ENCODE results near the gene IL17RE. TPM values are rescaled to one million over a fixed set of nuclear protein-coding genes. Genes with fewer than 3 reads are reported as not detected.
"Not testable (repeated sequence)": the region's sequence is repeated elsewhere in the genome, so short reads cannot be mapped to it uniquely, and the experiment has no call there.

Gene IL17RE
- total RNA-seq, 2 donors from 2014 or later: 5.7 to 11.9 TPM

DNA sequence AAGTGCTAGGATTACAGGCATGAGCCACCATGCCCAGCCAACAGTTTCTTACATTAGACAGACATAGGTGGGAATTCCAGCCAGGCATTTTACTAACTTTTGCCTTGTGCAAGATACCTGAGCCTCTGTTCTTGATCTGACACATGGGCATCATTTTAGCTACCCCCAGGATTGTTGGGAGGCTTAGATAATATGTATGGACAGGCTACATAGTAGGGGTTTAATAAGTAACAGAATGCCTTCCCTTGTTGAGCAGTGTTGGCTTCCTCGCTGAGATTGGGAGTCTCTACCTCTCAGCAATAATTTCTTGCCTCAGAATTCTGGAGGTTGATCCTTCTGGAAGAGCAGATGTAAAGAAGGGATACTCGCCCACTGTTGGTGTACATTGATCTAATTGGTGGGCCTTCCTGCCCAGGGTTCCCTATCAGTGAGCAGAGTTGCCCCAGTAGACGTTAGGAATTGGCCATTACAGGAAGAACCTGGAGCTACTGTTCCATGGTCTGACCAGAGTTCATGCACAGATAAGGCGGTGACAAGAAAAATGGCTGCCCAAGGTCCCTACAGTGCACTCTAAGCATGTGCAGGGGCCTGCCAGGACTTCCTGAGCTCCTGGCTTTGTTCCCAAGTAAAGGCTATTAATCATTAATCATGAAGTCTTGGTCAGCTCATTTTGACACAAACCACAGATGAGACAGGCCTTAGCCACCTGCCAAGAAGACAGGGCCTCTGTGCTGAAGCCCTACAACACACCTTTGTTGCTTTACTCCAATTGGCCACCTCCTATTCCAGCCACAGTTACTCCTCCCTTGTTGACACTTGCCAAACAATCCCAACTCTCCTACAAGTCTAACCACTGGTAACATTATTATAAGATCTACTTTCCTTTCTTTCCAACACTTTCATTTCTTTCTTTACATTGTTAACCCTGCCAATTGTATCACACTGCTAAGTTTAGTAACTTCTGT, 5.0 kb upstream of the IL17RE start:
- H3K27ac ChIP-seq: peak overlapping the region in 1 of 2 donors; percentile 23
- H3K27me3 ChIP-seq (replicated peaks; ENCODE audit: insufficient read depth): no peaks in the 10 kb centered on the region
- H3K36me3 ChIP-seq: peaks cover 7% of the 10 kb centered on the region
- no peak for DNase-seq (ENCODE audit: low spot score)
- ATAC-seq (ENCODE audit: insufficient number of reproducible peaks, low FRiP score, low read depth): no peak
- H3K4me3 ChIP-seq: no peak overlapping the region
- no peaks in the 10 kb centered on the region for H3K9me3 ChIP-seq
- peaks cover 5 to 32% of the 10 kb centered on the region in 2 donors for H3K4me1 ChIP-seq (ENCODE audit: control insufficient read depth in 1 of 2, low read depth in 2 of 2)
- TF ChIP-seq, protein P1, sequence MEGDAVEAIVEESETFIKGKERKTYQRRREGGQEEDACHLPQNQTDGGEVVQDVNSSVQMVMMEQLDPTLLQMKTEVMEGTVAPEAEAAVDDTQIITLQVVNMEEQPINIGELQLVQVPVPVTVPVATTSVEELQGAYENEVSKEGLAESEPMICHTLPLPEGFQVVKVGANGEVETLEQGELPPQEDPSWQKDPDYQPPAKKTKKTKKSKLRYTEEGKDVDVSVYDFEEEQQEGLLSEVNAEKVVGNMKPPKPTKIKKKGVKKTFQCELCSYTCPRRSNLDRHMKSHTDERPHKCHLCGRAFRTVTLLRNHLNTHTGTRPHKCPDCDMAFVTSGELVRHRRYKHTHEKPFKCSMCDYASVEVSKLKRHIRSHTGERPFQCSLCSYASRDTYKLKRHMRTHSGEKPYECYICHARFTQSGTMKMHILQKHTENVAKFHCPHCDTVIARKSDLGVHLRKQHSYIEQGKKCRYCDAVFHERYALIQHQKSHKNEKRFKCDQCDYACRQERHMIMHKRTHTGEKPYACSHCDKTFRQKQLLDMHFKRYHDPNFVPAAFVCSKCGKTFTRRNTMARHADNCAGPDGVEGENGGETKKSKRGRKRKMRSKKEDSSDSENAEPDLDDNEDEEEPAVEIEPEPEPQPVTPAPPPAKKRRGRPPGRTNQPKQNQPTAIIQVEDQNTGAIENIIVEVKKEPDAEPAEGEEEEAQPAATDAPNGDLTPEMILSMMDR (IDR thresholded peaks at IDR 0.05): no peak

DNA sequence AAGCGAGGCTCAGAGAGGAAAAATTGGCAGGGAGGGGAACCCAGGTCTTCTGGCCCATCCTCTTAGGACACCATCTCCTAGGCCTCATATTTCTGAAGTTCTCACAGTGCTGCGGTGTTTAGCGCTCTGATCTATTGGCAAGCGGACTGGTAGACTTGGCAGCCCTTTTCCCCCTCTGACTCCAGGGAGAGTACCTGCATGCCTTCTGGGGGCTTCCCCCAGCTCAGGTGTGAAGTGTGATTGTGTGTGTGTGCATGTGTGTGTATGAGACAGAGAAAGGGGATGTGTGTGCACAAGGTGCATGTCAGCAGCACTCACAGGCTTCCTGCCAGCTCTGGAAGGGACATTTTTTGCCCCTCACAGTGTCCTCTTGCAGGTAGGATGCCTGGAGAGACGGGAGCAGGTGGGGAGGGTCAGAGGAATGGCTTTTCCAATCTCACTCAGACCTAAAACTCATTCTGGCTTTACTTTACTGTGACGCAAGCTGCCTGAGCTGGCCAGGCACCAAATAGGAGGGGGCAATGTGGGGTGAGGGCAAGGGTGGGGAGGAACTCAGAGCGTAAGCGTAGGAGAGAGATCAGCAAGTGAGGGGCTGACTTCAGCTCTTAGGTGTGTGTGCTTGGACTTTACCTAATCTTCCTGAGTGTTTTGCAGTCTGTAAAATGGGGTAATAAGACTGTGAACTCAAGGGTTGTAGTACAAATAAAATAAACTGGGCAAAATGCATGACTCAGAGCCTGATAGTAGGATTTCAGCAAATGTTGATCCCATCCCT, 4.0 kb upstream of the IL17RE start:
- H3K4me3 ChIP-seq: no peak overlapping the region
- peaks cover 5 to 41% of the 10 kb centered on the region in 2 donors for H3K4me1 ChIP-seq (ENCODE audit: control insufficient read depth in 1 of 2, low read depth in 2 of 2)
- no peak for DNase-seq (ENCODE audit: low spot score)
- H3K36me3 ChIP-seq: no peaks in the 10 kb centered on the region
- TF ChIP-seq, protein P1 (IDR thresholded peaks at IDR 0.05): no peak
- no peaks in the 10 kb centered on the region for H3K27me3 ChIP-seq (replicated peaks; ENCODE audit: insufficient read depth)
- no peaks in the 10 kb centered on the region for H3K9me3 ChIP-seq
- ATAC-seq (ENCODE audit: insufficient number of reproducible peaks, low FRiP score, low read depth): no peak
- peak overlapping the region in 1 of 2 donors; percentile 23 for H3K27ac ChIP-seq

DNA sequence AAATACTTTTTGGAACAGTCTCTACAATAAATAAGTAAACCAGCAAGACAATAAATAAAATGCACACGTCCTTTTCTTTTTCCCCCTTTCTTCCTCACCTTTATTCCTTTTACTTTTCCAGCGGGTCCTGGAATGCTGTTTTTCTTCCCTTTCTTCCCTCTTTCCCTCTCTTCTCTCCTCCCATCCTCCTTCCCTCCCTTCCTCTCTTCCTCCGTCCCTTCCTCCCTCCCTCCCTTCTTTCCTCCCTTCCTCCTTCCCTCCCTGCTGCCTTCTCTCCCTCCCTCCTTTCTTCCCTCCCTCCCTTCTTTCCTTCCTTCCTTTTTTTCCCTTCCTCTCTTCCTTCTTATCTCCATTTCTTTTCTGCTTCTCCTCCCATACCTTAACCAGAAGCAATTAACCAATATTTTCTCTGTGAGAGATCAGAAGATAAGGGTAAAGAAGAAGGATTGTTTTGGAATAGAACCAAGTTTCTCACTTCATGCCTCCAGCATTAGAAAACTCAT, 3.3 kb upstream of the IL17RE start:
- Histone ChIP-seq H3K36me3 (no peaks in the 10 kb centered on the region), H3K4me1 (ENCODE audit: control insufficient read depth in 1 of 2, low read depth in 2 of 2) (peaks cover 5 to 38% of the 10 kb centered on the region in 2 donors), H3K27me3 (replicated peaks; ENCODE audit: insufficient read depth) (no peaks in the 10 kb centered on the region), H3K9me3 (no peaks in the 10 kb centered on the region), H3K4me3 (no peak overlapping the region), H3K27ac (no peak overlapping the region)
- ATAC-seq (ENCODE audit: insufficient number of reproducible peaks, low FRiP score, low read depth) (no peak), DNase-seq (ENCODE audit: low spot score) (no peak)
- TF ChIP-seq, protein P1 (IDR thresholded peaks at IDR 0.05): no peak

DNA sequence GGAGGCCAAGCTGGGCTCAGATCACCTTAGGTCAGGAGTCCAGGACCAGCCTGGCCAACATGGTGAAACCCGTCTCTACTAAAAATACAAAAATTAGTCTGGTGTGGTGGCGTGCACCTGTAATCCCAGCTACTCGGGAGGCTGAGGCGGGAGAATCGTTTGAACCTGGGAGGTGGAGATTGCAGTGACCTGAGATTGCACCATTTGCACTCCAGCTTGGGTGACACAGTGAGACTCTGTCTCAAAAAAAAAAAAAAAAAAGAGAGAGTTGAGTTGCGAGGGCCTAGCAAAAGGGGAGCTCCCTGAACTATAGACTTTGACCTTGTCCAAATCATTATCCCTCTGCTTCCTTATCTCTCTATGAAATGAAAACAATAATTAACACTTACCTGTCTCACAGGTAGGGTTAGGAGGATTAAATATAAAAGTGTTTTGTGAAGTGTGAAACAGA, 1.7 kb upstream of the IL17RE start:
- DNase-seq (ENCODE audit: low spot score); ATAC-seq (ENCODE audit: insufficient number of reproducible peaks, low FRiP score, low read depth); H3K4me3 ChIP-seq; H3K27me3 ChIP-seq (replicated peaks; ENCODE audit: insufficient read depth); H3K27ac ChIP-seq; H3K36me3 ChIP-seq; H3K9me3 ChIP-seq: not testable (repeated sequence)
- H3K4me1 ChIP-seq (ENCODE audit: control insufficient read depth in 1 of 2, low read depth in 2 of 2): peaks cover 5 to 38% of the 10 kb centered on the region in 2 donors

DNA sequence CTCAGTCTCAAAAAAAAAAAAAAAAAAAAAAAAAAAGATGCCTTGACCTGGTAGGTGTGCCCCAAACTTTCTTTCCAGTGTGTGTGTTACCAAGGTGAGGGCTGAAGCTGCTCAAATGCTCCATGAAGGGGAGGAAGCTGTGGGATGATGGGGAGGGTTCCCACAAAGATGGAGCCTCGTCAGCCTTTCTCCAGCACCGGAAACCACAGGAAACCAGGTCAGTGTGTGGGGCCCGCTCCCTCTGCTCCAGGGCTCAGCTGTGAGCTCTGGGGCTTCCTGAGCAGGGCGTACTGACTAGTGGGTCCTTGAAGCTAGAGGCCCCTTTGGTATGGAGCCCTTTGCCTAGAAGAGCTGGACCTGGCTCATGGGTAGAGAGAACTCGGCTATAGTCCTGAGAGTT, 681 bp upstream of the IL17RE start:
- Histone ChIP-seq H3K4me1 (ENCODE audit: control insufficient read depth in 1 of 2, low read depth in 2 of 2) (peaks cover 5 to 38% of the 10 kb centered on the region in 2 donors), H3K4me3 (peak overlapping the region; percentile 67), H3K27me3 (replicated peaks; ENCODE audit: insufficient read depth) (no peaks in the 10 kb centered on the region), H3K27ac (peak overlapping the region in 1 of 2 donors; percentile 76), H3K36me3 (no peaks in the 10 kb centered on the region), H3K9me3 (no peaks in the 10 kb centered on the region)
- TF ChIP-seq, protein P1 (IDR thresholded peaks at IDR 0.05): no peak
- no peak for DNase-seq (ENCODE audit: low spot score)
- ATAC-seq (ENCODE audit: insufficient number of reproducible peaks, low FRiP score, low read depth): no peak

All from thoracic aorta (tissue), 2 donors.